Astrocyte (in vitro differentiated cells and primary cell): Measurements from ENCODE around the gene ZNF783.

Experiments
- EZH2 ChIP-seq: IDR thresholded peaks from 2 replicates; pipeline ENCODE4 v1.6.1; 2012; ENCODE audit warnings: mild to moderate bottlenecking, low read length, inconsistent platforms; ENCODE audit not compliant: insufficient read depth
- TF ChIP-seq, protein P1 (sequence below): IDR thresholded peaks from 2 replicates; pipeline ENCODE4 v1.5.1; 2011; ENCODE audit warnings: low read depth, mild to moderate bottlenecking, inconsistent platforms, low read length, moderate library complexity; ENCODE audit not compliant: insufficient read depth

DNA sequence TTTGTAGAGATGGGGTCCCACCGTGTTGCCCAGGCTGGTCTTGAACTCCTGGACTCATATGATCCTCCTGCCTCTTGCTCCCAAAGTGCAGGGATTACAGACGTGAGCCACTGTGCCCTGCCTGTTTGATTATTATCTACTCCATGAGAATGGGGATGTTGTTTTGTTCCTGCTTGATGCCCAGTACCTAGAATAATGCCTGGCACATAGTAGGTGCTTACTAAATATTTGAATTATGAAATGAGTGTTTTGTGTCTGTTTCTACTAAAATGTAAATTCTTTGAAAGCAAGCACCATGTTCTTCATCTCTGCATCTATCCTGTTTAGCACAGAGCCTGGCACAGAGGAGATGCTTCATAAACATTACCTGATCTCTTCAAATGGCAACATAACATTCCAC, 40.9 kb downstream of the ZNF783 start:
- TF ChIP-seq, protein P1, sequence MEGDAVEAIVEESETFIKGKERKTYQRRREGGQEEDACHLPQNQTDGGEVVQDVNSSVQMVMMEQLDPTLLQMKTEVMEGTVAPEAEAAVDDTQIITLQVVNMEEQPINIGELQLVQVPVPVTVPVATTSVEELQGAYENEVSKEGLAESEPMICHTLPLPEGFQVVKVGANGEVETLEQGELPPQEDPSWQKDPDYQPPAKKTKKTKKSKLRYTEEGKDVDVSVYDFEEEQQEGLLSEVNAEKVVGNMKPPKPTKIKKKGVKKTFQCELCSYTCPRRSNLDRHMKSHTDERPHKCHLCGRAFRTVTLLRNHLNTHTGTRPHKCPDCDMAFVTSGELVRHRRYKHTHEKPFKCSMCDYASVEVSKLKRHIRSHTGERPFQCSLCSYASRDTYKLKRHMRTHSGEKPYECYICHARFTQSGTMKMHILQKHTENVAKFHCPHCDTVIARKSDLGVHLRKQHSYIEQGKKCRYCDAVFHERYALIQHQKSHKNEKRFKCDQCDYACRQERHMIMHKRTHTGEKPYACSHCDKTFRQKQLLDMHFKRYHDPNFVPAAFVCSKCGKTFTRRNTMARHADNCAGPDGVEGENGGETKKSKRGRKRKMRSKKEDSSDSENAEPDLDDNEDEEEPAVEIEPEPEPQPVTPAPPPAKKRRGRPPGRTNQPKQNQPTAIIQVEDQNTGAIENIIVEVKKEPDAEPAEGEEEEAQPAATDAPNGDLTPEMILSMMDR: no peak
- TF ChIP-seq EZH2: no peak
